GM21367 (cell line): ENCODE measurements around the gene PAMR1.

ENCODE experiments used
- ATAC-seq: cut with Tn5 transposase; IDR thresholded peaks from one replicate; pipeline ENCODE4 v1.9.1; 2021; ENCODE audit not compliant: unreplicated experiment

Gene PAMR1

GRCh38 chr11:35461917-35462538 lies 63.4 kb downstream of the PAMR1 start:
- ATAC-seq: no peak

GRCh38 chr11:35459489-35459888 lies 65.9 kb downstream of the PAMR1 start:
- no peak for ATAC-seq

DNA sequence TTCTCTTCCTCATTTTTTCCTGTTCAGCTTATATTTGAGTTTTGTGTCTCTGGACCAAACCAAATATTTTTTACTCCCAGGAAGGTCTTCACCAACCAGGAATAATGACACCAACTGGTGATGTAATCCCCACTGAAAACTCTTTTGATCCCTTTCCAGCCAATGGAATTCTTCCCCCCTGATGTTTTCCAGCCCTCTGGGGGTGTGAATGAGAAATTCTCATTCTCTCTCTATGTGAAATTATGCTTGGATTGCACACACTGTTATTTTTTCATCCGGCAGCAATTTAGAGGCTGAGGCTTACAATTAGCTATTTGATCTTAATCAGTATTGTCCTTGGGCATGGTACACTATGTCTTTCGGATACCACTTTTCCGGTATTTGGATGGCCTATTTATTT lies 66.6 kb downstream of the PAMR1 start:
- no peak for ATAC-seq

DNA sequence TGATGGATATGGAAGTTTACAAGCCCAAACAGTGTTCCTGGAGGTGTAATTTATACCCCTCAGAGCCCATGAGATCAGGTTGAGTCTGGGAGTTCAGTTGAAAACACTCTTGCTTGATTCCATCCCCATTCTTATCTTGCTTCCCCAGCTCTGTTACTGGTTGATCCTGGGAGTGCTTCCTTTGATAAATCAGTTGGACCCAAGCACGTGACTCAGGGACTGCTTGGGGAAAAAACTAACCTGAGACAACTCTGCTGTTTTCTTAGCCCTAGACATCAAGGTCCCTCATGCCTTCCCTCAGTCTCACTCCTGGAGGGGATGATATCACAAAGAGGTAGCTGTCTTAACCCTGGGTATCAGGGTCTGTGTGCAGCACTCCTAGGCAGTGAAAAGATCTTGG lies 71.1 kb downstream of the PAMR1 start:
- ATAC-seq: no peak

- ATAC-seq: no peak
Measured at GRCh38 chr11:35436581-35437250, 88.7 kb downstream of the PAMR1 start.

DNA sequence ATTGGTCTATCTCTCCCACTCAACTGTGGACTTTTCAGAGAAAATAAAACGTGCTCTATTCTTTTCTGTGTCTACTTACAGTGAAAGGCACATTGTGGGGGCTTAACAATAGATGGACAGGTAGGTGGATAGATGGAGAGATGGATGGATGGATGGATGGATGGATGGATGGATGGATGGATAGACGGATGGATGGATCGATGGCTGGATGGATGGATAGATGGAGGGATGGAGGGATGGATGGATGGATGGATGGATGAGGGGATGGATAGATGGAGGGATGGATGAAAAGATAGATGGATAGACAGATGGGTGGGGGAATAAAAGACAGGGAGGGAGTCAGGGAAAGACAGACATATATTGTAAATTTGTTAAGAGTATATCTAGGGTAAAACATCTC lies 91.8 kb downstream of the PAMR1 start:
- ATAC-seq: no peak

DNA sequence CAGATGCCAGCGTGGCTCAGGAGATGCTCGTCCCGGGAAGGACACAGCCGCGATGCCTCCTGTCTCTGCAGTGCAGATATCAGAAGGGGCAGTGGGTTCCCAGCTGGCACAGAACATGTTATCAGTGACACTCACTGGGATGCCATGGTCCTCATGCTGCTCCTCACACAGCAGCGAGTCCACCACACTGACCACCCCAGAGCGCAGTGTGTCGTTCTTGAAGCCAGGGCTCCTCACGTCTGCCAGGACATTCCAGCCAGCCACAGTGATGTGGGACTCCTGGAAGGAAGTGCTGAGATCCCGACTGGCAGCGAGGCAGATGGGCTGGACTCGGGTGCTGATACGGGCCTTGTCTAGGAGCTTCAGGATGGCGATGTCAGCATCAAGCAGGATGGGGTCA lies 93.0 kb downstream of the PAMR1 start:
- ATAC-seq: no peak

DNA sequence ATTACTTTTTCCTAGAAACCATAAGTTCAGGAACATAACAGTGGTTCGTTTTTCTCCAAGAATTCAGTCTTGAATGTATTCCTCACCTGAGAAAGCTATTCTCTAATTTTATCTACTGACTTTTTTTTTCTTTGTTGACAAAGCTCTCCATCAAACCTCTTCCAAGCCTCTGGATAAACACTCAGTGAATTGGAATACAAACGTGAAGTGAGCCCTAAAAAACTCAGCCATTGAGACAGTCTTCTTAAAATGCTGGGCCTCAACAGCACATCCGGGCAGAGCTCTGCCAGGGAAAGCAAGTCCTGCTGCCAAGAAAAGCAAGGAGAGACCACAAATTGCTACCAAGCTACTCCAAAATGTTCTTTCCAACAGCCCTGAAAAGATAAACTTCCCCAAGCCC lies 98.3 kb downstream of the PAMR1 start:
- no peak for ATAC-seq

- no peak for ATAC-seq
Measured at GRCh38 chr11:35426351-35426750, 99.1 kb downstream of the PAMR1 start.

- ATAC-seq: no peak
Measured at GRCh38 chr11:35425603-35426212, 99.7 kb downstream of the PAMR1 start.

DNA sequence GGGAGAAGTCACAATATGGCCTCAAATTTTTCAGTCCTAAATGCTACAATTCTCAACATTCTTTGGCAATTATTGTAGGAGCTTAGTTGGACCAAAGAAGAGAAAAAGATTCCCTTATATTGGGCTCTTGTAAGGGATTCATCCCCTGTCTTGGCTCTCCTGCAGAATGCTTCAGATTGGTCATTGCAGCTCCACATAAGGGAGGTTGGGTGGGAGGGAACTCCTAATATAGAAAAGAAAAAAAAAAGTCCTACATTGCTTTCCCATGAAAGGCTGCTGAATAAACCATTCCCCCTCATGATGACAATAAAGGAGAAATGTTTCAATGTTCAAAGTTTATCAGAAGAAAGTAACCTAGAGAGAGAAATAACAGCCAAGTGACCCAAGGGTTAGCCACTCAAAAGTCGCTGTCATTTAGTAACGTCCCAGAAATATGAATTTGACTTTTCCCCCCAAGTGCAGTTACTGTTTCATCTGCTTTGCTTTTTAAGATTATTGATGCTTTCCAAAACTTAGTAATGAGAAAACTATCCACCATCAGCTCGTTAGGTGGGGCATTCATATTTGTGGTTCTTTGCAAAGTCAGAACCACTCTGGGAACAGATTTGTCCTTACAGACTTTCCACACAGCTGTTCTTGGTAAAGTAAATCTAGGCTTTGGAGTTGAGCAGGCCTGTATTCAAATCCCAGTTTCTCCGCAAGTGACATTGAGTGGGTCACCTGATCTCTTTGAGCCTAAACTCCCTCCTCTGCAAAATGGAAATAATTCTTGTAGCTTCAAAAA lies 101.1 kb downstream of the PAMR1 start:
- ATAC-seq: no peak

DNA sequence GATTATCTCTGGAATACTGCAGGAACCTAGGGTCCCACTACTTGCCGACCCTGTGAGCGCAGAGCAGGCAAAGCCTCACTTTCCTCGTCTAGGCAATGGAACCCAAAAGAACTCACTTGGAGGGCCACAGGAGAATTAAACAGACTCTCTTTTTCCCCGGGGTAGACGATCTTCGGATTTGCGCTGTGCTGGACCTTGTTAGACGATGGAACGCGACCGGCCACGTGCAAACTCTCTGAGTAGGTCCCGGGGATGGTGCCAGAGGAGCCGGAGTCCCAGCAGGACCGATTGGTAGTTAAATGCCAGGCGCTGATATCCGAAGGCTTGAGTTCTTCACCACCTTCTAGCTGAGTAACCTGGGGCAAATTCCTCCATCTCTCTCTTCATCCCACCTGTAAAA lies 105.0 kb downstream of the PAMR1 start:
- no peak for ATAC-seq

DNA sequence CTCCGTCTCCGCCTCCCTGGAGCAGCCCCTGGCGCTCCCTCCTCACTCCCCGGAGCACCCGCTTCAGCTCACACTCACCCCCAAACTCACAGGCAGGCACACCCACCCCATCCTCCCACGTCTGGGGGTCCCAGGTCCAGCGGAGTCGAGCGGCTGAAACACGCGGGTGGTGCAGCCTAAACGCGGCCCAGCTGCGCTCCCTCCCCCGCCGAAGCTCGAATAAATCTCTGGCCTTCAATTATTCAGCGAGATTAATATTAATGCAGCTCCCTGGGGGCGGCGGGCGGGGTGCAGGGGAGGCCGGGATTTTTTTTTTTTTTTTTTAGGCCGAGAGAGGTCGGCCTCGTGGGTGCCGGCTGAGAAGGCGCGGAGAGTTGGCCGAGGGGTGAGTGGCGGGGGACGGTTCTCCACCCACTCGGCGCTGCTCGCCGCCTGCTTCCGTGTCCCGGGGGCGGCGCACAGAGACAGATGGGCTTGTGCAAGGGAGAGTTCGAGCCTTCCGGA lies 105.5 kb downstream of the PAMR1 start:
- no peak for ATAC-seq

DNA sequence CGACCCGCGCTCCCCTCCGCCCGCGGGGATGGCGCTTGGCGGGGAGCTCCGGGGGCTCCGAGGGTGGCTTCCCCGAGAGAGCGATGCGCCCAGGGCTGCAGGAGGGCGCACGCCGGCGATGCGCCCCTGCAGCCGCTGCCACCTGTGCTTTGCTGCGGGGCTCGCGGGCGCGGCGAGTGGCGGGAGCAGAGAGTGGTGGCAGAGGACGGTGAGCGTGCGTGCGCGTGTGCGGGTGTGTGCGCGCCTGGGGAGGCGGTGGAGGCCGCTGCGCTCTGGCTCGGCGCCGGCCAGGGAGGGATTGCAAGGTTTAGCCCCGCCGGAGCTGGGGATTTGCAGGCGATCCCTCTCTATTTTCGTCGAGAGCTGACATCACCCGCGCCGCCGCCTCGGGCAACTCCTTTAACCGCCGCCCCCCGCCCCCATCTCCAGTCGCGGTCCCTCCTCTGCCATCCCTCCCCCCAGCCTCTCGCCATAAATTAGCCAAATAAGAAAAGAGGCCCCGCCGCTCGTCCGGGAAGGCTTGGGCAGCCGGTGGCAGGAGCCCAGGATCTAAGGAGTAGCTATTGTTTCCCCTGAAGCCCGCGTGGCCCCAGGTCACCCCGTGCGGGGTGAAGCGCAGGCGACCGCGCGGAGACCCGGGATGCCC lies 106.1 kb downstream of the PAMR1 start, which contains the start of gene SLC1A2:
TSS of gene SLC1A2 (minus strand) at position 375 of the 646 bp plus-strand sequence. CDS start 592 bp downstream, outside the sequence.
- ATAC-seq: no peak

DNA sequence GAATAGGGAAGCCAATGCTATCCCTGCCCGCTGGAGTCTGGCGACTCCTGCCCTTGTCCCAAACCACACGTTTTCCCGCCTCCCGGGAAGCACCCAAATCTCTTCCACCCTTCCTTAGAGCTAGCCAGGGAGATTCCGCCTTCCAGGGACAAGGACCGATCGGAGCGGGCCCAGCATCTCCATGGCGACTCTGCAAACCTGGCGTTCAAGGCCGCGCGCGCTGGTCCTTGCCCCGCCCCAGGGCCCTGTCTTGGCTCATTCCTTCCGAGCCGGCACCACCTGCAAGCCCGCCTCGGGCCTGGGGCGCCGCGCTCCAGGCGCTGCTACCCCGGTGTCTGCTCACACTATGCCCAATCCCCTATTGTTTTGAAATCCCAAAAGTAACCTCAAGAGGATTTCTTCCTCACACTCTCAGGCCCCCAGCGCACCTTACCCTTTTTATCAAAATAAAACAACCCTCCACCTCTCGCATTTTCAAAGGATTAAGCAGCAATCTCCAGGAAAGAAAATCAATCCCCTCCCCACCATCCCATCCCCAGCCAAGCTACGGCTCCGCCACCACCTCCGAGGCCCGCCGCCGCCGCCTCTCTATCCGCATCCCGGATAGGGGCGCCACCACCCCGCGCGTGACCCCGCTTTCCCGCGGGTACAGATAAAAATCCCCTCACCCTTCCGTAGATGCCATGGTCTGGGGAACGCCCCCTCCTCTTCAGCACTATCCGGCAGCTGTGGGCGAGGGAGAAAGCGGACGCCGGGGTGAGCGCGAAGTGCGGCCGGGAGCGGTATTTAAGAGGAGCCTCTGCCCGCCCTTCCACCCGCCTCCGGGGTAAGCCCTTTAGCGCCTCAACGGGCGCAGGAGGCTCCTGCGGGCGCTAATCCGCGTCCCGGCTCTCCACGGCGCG lies 106.9 kb downstream of the PAMR1 start:
- no peak for ATAC-seq

GRCh38 chr11:35415487-35415886 lies 109.9 kb downstream of the PAMR1 start:
- no peak for ATAC-seq

DNA sequence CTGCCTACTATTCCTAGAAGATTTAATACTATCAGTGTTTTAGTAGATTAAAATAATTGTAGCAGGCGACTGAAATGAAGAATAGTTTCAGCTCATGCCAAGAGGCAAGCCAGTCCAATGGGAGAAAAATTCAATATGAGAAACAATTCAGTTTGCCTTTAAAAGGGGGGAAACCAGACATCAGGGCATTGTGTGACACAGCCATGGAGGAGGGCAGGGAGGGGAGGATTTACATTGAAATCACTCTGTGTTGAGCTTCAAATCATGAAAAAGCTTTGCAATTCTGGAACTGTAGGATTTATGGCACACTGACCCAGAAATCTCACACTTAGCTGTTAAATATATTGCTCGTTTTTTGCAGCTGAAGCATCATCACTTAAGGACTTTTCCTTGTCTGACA lies 110.6 kb downstream of the PAMR1 start:
- ATAC-seq: no peak

DNA sequence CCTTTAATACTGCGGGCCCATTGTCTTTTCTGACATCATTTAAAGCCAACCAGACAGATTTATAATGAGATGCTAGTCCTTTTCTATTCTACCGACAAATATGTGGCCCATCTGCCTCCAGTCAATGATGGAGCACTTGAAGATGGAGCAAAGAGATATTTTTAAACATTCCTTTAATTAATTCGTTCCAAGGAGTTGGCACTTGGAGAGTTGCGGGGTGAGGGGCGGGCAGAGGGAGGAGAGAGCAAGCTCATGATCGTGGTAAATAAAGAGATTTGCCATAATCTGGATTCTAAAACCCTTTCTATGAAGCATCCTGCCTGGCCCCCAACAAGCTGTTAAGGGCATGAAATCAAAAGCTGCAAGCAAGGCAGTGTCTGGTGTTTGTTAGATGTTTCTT lies 111.1 kb downstream of the PAMR1 start:
- no peak for ATAC-seq

GRCh38 chr11:35413598-35413997 lies 111.8 kb downstream of the PAMR1 start:
- no peak for ATAC-seq

- no peak for ATAC-seq
Measured at GRCh38 chr11:35412285-35412684, 113.1 kb downstream of the PAMR1 start.
